ENCODE measurements around the gene FOXRED2. TPM values are rescaled to one million over a fixed set of nuclear protein-coding genes. Genes with fewer than 3 reads are reported as not detected.
A peak's percentile ranks its signal among the peaks of the same experiment; 100 is the strongest.

The FOXRED2 gene
- total and polyA plus RNA-seq, 2 of the 8 experiments (the other 6 are each of a cell fraction or from before 2014, with no cell fraction given), result 11.5 to 27.8 TPM

DNA sequence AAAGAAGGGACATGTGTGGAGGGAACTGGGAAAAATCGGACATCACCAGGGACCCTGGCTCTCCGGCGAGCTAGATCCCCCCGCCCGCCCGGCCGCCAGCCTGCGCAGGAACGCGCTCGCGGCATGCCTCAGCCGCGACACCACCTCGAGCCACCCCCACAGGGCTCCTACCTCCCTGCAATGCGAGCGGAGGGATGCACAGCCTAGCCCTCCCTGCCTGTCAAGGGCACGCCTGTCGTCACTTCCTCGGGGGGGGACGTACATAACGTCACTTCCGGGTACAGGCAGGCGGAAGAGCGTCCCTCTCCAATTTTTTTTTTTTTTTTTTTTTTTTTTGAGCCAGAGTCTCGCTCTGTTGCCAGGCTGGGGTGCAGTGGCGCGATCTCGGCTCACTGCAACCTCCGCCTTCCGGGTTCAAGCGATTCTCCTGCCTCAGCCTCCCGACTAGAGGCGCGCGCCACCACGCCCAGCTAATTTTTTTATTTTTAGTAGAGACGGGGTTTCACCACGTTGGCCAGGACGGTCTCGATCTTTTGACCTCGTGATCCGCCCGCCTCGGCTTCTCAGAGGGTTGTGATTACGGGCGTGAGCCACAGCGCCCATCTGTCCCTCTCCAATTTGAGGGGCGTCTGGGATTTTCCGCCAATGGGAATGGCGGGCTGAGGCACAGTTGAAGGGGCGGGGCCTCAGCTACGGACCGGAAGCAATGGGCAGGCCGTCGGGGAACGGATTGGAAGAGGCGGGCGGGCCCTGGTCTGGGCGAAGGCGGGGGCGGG is 25.3 kb downstream of the FOXRED2 start, which contains the start of gene TXN2 (continued):
- TF ChIP-seq SIN3A (conservative IDR thresholded peaks at IDR 0.05 in 1 of 2, IDR thresholded peaks at IDR 0.05 in 1 of 2; ENCODE audit: low read depth in 1 of 2, low read length in 2 of 2), result peak in 1 of 2 experiments; percentile 86; a peak in 2 of 4 replicates
- TF ChIP-seq, protein P1, sequence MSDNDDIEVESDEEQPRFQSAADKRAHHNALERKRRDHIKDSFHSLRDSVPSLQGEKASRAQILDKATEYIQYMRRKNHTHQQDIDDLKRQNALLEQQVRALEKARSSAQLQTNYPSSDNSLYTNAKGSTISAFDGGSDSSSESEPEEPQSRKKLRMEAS (IDR thresholded peaks at IDR 0.05), result 0 out of 2 replicates have a peak, but pooled peaks have one; percentile 38
- TF ChIP-seq JUND (IDR thresholded peaks at IDR 0.05; ENCODE audit: low read length), result no peak
- no peak for TF ChIP-seq POU5F1 (IDR thresholded peaks at IDR 0.05; ENCODE audit: low read depth, low read length)
- no peak for TF ChIP-seq EGR1 (IDR thresholded peaks at IDR 0.05; ENCODE audit: borderline replicate concordance, low read depth, low read length)
- no peak for TF ChIP-seq SP2 (IDR thresholded peaks at IDR 0.05; ENCODE audit: low read length)
- peak; percentile 89 for TF ChIP-seq TAF7 (optimal IDR thresholded peaks at IDR 0.05; ENCODE audit: borderline replicate concordance, low read depth, low read length)
- no peak for TF ChIP-seq SAP30 (IDR thresholded peaks at IDR 0.05; ENCODE audit: insufficient read depth, insufficient replicate concordance, low read length)
- no peak for TF ChIP-seq JUN (IDR thresholded peaks at IDR 0.05; ENCODE audit: low read depth, low read length)
- no peak for TF ChIP-seq CBX8 (IDR thresholded peaks at IDR 0.05; ENCODE audit: borderline replicate concordance, low read depth, low read length)
- TF ChIP-seq, protein P2, sequence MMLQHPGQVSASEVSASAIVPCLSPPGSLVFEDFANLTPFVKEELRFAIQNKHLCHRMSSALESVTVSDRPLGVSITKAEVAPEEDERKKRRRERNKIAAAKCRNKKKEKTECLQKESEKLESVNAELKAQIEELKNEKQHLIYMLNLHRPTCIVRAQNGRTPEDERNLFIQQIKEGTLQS (IDR thresholded peaks at IDR 0.05; ENCODE audit: insufficient read depth, low read depth, low read length), result no peak
- TF ChIP-seq GABPA (IDR thresholded peaks at IDR 0.05; ENCODE audit: borderline replicate concordance, insufficient read depth, low read length), result peak; percentile 86
- TF ChIP-seq, protein P3, sequence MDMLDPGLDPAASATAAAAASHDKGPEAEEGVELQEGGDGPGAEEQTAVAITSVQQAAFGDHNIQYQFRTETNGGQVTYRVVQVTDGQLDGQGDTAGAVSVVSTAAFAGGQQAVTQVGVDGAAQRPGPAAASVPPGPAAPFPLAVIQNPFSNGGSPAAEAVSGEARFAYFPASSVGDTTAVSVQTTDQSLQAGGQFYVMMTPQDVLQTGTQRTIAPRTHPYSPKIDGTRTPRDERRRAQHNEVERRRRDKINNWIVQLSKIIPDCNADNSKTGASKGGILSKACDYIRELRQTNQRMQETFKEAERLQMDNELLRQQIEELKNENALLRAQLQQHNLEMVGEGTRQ (IDR thresholded peaks at IDR 0.05; ENCODE audit: low read length), result no peak
- TF ChIP-seq CHD1 (IDR thresholded peaks at IDR 0.05; ENCODE audit: low read depth, low read length), result no peak
- TF ChIP-seq CTBP2 (IDR thresholded peaks at IDR 0.05; ENCODE audit: borderline replicate concordance, insufficient read depth, insufficient read length, low read length), result no peak
- no peak for TF ChIP-seq FOSL1 (IDR thresholded peaks at IDR 0.05; ENCODE audit: insufficient read depth, low read depth, low read length)
- TF ChIP-seq TEAD4 (IDR thresholded peaks at IDR 0.05; ENCODE audit: low read depth, low read length), result 0 out of 2 replicates have a peak, but pooled peaks have one; percentile 30
- no peak for TF ChIP-seq RBBP5 (IDR thresholded peaks at IDR 0.05; ENCODE audit: borderline replicate concordance, low read depth, low read length)
- TF ChIP-seq TBP (IDR thresholded peaks at IDR 0.05; ENCODE audit: low read depth, low read length), result peak; percentile 82
- no peak for TF ChIP-seq TCF12 (IDR thresholded peaks at IDR 0.05; ENCODE audit: low read depth, low read length)
- TF ChIP-seq TAF1 (IDR thresholded peaks at IDR 0.05; ENCODE audit: low read depth, low read length), result peak; percentile 96
- TF ChIP-seq BACH1 (IDR thresholded peaks at IDR 0.05; ENCODE audit: low read length), result no peak
